Measurements from ENCODE around the gene MALRD1.
"Not testable (repeated sequence)": the region's sequence is repeated elsewhere in the genome, so short reads cannot be mapped to it uniquely, and the experiment has no call there.

Gene MALRD1

GRCh38 chr10:19498393-19499290, 450.0 kb downstream of the MALRD1 start:
- no peak for DNase-seq

- no peak for DNase-seq
Observed at GRCh38 chr10:19499291-19499770, 450.7 kb downstream of the MALRD1 start.

GRCh38 chr10:19500959-19501358, 452.4 kb downstream of the MALRD1 start:
- DNase-seq: no peak

- no peak for DNase-seq
Observed at GRCh38 chr10:19505320-19506312, 457.0 kb downstream of the MALRD1 start.

- not testable (repeated sequence) for DNase-seq
Observed at GRCh38 chr10:19510005-19510732, 461.6 kb downstream of the MALRD1 start.

GRCh38 chr10:19518109-19518508, 469.5 kb downstream of the MALRD1 start:
- no peak for DNase-seq

- DNase-seq: no peak
Observed at GRCh38 chr10:19518632-19519031, 470.0 kb downstream of the MALRD1 start.

- no peak for DNase-seq
Observed at GRCh38 chr10:19531324-19531723, 482.7 kb downstream of the MALRD1 start.

- DNase-seq: no peak
Observed at GRCh38 chr10:19532411-19532810, 483.8 kb downstream of the MALRD1 start.

- no peak for DNase-seq
Observed at GRCh38 chr10:19541299-19541698, 492.7 kb downstream of the MALRD1 start.

- DNase-seq: no peak
Observed at GRCh38 chr10:19546224-19546623, 497.6 kb downstream of the MALRD1 start.

GRCh38 chr10:19549503-19549902, 500.9 kb downstream of the MALRD1 start:
- no peak for DNase-seq

- no peak for DNase-seq
Observed at GRCh38 chr10:19556666-19557065, 508.1 kb downstream of the MALRD1 start.

- no peak for DNase-seq
Observed at GRCh38 chr10:19561181-19561580, 512.6 kb downstream of the MALRD1 start.

- no peak for DNase-seq
Observed at GRCh38 chr10:19563388-19564141, 515.0 kb downstream of the MALRD1 start.

GRCh38 chr10:19570120-19570519, 521.5 kb downstream of the MALRD1 start:
- no peak for DNase-seq

- DNase-seq: no peak
Observed at GRCh38 chr10:19570991-19571390, 522.4 kb downstream of the MALRD1 start.

- no peak for DNase-seq
Observed at GRCh38 chr10:19572056-19572455, 523.5 kb downstream of the MALRD1 start.

- DNase-seq: no peak
Observed at GRCh38 chr10:19576576-19576975, 528.0 kb downstream of the MALRD1 start.

- no peak for DNase-seq
Observed at GRCh38 chr10:19577381-19577780, 528.8 kb downstream of the MALRD1 start.

GRCh38 chr10:19577807-19578206, 529.2 kb downstream of the MALRD1 start:
- DNase-seq: no peak

- DNase-seq: no peak
Observed at GRCh38 chr10:19578571-19578970, 530.0 kb downstream of the MALRD1 start.
